HTR-8/SVneo (cell line): ENCODE data around the gene DLG1.
A peak's percentile ranks its signal among the peaks of the same experiment; 100 is the strongest.

Experiments
- DNase-seq: peaks from one replicate; pipeline ENCODE4 v3.0.0; 2011; ENCODE audit warnings: low spot score, mixed read lengths; ENCODE audit not compliant: insufficient read length
- FAIRE-seq: peaks from 2 replicates; lab custom pipeline; 2011; peaks lifted over from hg19 to GRCh38; lab: Jason Lieb, UNC

Gene DLG1

DNA sequence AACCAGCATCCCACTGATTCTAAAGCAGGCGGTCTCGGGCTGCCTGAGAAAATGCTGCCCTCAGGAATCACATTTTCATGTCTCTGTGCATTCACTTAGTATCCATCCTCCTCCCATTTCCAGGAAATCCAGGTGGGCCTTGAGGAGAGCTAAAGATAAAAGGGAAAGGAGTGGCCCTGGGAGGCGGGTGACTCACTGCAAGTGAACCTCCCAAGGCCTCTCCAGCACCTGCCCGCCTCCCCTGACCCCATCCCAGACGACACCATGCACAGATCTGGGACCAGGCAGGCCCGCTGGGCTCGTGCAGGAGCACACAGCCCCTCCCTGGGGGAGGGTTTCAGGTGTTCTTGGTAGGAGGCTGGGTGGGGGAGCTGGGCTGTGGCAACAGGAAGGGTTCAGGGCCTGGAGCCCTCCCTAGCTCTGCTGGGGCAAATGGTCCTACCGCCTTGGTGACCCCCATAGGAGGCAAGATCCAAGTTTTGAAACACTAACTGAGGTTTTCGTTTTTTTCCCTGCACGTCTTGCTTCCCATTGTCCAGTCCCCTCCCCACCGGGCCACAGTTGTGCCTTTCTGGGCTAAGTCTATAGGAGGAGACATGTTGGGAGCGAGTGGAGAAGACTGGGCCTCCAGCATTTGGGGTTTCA is 291.0 kb downstream of the DLG1 start:
- no peak for FAIRE-seq
- no peak for DNase-seq

DNA sequence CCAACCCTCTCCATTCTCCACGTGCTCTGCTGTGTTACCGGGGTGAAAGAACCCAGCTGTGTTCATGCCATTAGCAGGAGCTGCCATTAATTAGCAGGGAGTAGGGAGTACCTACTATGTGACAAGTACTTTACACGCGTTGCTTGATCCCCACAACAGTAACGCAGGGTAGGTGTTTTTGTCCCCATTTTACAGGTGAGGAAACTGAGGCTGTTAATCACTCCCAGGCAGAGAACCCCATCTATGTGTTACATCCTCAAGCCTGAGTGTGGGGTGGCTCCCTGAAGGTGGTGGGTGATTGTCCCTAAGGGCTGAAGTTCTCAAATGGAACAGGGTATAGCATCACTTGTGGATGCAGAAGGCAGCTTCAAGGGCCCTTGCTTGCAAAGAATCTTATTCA is 291.6 kb downstream of the DLG1 start:
- DNase-seq (no peak), FAIRE-seq (peak; percentile 70)

DNA sequence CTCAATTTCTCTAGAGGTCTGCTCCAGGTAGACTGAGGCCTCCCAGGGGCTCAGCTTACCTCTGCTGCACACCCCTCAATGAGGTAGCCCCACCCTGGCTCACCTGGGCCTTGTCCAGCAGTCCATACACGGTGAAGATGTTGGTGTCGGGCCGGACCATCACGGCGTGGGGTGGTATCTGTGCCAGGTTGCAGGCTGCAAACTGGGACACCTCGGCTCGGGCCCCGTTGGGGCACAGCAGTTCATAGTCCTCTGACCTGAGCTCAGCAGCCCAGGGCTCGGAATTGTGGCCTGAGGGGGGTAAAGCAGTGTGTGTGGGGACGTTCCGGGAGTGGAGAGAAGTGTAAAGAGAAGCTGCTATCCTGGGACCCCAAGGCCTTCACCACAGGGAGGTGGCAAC is 292.0 kb downstream of the DLG1 start:
- no peak for DNase-seq
- FAIRE-seq = no peak

DNA sequence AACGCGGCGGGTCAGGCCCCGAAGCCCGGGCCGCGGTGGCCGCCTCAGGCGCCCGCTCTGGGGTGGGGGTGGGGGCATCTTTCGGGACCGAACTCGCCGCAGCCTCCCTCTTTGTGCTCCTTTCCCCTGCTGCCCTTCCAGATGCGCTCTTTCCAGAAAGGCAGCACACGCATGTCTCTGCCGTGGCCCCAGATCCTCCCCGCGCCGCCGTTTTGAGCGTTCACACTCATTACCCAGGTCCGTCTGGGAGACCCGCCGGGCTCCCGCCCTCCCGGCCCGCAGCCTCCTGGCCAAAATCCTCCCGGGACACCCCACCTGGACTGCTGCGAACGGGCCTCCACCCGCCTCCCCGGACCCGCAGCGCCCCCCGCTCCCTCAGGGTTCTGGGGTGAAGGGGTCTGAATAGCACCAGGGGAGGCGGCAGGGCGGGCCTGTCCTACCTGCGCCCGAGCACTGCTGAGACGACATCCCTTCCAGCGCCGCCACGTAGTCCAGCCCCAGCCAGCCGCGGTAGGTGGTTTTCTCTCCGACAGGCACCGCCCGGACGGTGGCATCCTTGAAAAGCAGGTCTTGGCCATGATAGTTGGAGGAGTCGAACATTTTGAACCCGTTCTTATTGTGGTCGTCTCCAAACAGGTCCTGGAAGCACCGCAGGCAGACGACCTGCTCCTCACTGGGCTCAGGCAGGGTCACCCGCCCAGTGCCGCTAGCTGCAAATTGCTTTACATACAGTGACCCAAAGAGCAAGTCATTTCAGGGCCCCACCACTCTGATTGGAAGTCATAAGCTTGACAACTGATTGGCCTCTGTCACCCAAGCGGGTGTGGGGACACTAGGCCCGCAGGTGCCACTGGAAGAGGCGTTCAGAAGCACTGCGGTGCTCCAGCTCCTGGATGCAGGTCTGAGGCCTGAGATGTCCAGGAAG is 294.7 kb downstream of the DLG1 start:
- FAIRE-seq = no peak
- DNase-seq = no peak

DNA sequence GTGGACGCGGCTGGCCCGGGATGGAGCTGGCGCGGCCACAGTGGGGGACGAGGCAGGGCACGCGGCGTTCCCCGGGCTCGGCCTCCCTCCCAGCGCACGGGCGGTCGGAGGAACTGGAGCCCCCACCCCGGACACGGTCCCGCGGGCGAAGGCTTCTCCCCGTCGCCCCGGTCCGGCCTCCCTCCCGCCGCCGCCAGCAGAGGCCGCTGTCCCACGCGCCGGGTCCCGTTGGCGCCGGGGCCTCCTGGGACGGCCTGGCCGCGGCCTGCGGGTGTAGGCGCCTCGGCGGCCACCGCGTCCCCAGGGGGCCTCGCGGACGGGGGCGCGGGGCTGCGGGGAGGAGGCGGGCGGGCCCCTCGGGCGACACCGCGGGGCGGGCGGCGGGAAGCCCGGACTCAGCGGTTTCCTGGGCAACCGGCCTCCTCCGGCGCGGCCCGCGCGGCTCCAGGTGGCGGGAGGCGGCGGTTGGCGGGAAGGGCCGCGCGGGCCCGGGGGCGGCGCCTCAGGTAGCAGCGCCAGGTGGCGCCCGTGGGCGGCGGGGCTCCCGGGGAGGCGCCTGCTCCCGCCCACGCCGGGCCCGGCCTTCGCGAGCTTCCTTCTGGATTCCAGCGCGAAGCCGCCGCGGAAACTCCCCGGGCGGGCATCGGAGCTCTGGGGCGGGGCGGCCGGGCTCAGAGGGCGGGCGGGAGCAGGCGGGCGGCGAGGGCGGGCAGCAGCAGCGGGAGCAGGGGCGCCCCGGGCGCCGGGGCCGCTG is 295.5 kb downstream of the DLG1 start:
- DNase-seq = peak; percentile 81

DNA sequence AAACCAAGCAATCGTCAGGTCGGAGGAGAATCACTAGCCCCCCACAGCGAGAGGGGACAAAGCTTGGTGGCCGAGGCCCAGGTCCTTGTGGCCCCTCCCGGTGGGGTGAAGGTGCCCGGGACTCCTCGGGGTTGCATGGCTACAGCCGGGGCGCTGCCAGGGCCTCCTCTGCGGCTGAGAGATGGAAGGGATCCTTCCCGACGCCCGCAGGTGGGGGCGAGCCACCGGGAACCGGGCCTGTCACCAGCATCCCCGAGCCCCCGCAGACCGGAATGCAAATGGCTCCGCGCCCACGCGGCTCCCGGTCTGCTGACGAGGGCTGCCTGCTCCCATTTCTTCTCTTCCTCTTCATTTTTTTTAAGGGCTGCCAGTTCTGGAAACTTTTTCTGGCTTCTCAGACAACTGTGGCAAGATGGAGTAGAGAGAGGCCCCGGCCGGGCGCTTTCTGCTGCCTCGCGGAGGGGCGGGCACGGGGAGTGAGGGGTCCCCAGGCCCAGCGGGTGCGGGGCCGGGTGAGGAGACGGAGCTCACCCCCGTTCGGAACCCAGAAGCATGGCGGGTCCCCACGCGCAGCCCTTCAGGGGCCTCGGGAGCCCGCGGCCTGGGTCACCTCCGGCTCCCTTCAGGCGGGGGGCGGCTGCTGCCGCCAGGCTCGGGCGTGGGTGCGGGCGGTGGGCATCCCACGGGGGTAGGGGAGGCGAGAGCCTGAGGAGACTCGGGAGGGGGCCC is 296.3 kb downstream of the DLG1 start:
- FAIRE-seq (no peak), DNase-seq (no peak)

More for the DNA sequence above, 295.5 kb downstream of the DLG1 start:
- peak; percentile 28 for FAIRE-seq

DNA sequence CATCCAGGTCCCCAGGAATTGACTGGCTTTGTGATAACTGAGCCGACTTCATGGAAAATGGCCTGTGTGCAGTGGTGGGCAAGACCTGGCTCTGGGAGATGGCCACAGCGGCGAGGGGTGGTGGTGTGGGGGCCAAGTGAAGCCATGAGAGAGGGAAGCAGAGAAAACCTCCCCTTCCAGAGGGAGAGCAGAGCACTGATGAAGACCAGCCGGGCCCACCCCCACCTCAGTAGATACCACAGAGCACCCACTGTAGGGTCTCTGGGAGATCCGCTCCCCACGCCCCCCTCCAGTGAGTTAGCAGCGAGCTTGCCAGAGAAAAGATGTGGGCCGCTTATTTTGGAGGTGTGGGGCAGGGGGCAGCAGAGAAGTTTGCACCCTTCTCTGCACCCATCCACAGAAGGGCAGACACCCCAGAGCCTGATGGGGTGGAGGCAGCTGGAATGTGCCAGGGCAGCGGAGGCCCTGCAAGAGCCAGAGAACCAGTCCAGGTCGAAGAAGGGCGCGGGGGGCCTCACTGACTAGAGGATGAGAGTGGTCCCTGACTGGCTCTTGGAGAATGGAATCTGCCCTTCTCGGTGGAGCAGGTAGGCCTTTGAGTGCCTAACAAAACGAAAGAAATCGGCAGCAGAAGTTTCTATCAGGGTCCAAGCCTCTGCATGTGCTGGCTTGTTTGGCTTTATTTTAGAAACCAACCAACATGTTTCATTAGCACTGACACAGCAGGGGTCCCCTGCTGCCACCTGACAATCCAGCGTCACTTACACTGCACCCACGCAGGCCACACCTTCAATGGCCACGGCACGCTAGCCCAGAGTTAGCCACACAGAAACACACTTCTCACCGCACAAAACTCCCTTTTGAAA is 297.1 kb downstream of the DLG1 start:
- FAIRE-seq = no peak

DNA sequence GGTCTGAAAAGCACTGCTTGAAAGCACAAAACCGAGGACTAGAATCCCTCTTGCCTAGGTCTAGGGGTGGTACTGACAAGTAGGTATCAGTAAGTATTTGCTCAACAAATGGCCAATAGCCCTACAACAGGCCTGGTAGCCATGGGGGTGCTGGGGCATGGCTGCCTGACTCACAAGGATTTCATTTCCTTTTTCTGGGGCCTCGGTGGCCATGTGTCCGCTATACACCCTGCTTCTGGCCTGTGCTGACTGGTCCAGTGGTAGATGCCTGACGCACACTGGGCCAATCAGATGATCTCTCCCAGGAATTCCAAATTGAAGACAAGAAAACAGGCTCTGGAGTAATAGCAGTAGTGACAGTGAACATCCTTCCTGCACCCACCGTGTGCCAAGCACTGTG is 298.2 kb downstream of the DLG1 start:
- no peak for FAIRE-seq
- DNase-seq = no peak

More for the DNA sequence above, 297.1 kb downstream of the DLG1 start:
- DNase-seq = no peak

DNA sequence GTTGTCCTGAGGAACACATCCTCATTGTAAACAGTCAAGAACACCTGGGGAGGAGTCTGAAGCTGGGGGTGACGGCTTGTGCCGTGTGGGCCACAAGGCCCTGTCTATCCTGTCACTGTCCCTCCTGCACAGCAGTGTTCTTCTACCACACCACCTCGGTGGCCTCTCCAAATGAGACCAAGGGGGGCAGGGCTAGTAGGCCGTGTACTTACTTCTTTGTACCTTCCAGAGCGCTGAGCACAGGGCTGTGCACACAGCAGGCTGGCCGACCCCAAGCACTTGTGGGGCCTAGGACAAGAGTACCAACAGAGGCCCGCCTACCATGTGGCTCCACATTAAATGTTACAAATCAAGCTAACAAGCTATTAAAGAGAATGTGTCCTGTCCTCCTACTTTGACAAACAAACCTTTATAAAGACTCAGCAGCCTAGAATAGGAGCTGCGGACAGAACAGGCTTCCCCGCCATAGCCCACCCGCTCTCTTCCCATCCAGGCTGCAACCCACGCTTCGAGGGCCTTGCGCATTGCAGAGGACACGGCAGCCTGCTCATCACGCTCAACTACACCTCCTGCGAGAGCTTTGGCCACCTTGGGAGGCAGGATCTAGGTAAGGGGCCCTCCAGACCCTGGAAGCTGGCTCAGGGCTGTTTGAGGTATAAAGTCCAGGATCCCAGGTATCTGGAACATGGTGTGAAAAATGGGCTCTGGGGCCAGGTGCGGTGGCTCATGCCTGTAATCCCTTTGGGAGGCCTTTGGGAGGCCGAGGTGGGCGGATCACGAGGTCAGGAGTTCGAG is 299.2 kb downstream of the DLG1 start:
- DNase-seq = no peak
- no peak for FAIRE-seq

DNA sequence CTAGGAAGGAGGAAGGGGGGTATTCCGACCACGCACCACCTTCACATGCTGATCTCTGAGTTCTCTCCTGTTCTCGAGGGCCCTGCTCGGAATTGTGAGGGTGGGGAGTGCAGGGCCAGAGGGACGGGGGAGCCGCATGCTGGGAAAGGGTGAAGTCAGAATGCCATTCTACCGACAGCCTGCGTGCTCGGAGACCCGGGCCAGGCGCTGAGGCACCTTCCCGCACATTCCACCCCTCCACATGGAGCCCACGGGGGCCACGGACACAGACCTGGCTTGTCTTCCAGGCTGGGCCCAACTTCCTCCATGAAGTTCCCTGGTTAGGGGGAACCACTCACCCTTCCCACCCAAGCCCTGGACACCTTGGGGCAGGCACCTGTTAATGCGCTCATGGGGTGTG is 301.1 kb downstream of the DLG1 start:
- DNase-seq = no peak
- FAIRE-seq = no peak

DNA sequence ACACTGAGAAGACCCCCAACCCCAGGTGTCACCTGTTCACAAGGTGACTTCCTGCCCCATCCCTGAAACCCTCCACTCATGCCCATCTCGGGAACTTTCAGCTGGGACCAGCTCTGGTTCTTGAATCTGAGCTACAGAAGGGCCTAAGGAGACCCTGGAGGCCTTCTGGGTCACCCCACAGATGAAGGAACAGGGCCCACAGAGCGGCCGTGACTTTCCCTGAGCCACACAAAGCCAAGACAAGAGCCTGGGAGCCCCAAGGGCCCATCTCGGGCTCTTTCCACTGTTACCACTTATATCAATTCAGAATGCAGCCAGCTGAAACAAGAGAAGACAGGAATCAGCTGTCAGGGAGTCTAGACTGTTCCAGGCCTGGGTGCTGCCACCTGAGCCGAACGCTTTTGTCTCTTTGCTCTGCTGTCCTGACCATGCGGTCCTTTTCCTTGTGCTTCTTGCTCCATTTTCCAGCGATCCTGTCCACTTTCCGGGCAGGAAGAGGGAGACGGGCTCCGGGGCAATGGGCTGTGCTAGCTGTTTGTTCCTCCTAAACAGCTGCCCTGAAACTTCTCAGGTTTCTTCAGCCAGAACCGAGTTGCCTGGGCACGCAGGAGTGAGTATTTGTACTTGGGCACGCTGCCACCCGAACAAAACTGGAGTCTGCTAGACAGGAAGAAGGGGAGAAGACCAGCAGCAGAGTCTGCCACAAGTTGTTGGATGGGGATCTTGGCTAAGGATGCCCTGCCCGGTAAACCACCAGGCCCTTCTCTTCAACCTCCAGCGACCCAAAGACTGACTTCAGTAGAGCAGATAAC is 301.8 kb downstream of the DLG1 start:
- DNase-seq (no peak), FAIRE-seq (no peak)

DNA sequence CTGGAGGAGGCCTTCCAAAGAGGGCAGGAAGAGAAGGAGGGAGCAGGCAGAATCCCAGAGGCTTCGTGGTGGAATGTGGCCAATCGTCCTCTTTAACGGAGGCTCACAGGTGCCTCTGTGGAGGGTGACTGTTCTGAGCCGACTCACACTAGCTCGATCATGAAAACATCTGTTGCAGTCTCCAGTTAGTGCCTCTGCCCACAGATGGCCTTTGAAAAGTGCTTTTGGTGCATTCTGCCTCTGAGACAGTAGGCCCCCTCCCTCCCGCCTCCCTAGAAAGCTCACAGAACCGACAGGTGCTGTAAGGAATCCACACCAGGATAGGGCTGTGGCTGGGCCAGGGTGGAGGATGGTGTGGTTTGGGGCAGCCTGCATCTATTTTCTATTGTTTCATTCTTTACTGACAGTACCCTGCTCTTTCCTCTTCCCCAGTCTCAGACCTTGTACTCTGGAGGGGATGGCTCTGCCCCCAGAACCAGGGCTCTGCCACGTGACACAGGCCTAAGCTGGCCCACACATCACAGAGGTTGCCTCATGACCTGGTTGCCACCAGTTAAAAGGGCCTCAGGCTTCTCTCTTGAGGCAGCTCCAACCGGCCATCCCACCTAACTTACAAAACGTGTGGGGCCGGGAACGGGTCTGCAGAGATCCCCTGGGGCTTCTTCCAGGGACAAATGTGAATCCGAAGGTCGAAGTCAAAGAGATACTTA is 302.6 kb downstream of the DLG1 start:
- DNase-seq (no peak), FAIRE-seq (no peak)

DNA sequence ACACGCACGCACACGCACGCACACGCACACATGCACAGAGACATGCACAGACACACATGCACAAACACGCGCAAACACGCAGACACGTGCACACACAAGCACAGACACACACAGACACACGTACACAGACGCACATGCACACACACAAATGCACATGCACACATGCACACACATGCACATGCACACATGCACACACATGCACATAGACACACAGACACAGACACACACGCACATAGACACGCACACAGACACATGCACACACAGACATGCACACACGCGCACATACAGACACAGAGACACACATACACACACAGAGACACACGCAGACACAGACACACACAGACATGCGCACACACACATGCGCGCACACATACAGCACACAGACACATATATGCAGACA is 303.4 kb downstream of the DLG1 start:
- FAIRE-seq = peak; percentile 99
- no peak for DNase-seq

DNA sequence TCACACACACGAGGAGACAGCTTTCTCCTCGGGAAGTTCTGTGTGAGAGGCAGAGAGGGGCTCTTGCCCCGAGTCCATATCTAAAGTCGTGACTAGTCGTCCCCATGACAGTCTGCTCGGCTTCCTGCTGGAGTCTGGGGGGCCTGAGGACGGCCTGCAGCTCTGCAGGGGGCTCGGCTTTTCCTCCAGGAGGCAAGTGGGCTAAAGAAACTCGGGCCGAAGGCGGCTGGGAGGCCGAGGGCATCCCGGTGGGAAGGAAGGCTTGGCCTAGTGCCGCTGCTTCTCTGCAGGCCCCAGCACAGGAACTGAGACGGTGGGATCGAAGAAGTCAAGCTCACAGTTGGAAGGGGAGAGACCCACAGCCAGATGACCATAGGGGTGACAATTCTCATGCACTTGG is 304.4 kb downstream of the DLG1 start:
- FAIRE-seq (no peak), DNase-seq (no peak)
